ENCODE results near the gene POU6F1.
A peak's percentile ranks its signal among the peaks of the same experiment; 100 is the strongest.
"Not testable (repeated sequence)": the region's sequence is repeated elsewhere in the genome, so short reads cannot be mapped to it uniquely, and the experiment has no call there.

POU6F1 gene, protein sequence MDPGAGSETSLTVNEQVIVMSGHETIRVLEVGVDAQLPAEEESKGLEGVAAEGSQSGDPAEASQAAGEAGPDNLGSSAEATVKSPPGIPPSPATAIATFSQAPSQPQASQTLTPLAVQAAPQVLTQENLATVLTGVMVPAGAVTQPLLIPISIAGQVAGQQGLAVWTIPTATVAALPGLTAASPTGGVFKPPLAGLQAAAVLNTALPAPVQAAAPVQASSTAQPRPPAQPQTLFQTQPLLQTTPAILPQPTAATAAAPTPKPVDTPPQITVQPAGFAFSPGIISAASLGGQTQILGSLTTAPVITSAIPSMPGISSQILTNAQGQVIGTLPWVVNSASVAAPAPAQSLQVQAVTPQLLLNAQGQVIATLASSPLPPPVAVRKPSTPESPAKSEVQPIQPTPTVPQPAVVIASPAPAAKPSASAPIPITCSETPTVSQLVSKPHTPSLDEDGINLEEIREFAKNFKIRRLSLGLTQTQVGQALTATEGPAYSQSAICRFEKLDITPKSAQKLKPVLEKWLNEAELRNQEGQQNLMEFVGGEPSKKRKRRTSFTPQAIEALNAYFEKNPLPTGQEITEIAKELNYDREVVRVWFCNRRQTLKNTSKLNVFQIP

DNA sequence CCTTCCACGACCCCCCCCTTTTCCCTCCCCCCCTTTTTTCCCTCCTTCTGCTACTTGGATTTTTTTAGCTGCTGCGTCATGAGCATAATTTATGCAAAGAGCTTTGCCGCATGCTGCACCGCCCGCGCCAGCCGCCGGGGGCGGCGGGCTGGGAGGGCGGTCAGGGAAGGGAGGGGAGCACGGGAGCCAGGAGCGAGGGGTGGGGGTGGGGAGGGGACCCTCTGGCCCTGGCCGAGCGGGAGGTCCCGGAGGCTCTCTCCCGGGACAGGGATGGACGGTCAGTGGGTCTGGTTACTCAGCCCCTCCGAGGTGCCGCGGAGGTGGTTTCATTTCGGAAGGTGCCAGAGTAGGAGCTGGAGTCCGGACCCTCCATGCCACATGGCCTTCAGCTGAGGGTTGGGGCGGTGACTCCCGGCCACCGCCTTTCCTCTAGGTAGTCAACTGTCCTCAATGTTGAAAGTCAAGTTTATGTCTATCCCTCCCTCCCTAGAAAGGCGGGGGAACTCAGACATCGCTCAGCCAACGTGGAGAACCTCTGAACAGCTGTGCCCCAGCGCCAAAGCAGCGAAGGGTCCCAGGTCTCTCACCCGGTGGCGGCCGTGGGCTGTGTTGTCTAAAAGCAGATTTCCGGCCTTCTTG lies at the start of gene POU6F1:
Gene POU6F1 (minus strand): TSS at position 95 of the 639 bp plus-strand sequence. CDS start 11,226 bp downstream, outside the sequence.
- FAIRE-seq (no peak), DNase-seq (ENCODE audit: insufficient read length, low spot score) (peak; percentile 80)

DNA sequence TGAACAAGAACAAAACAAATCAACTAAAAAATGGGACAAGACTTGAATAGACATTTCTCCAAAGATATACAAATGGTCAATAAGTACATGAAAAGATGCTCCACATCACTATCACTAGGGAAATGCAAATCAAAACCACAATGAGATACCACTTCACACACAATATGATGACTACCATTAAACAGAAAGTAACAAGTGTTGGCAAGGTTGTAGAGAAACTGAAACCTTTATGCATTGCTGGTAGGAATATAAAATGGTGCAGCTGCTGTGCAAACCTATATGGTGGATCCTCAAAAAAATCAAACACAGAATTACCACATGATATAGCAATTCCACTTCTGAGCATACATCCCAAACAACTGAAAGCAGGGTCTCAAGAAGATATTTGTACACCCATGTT lies 47.2 kb upstream of the POU6F1 start:
- DNase-seq (ENCODE audit: insufficient read length, low spot score) (no peak), FAIRE-seq (no peak)

DNA sequence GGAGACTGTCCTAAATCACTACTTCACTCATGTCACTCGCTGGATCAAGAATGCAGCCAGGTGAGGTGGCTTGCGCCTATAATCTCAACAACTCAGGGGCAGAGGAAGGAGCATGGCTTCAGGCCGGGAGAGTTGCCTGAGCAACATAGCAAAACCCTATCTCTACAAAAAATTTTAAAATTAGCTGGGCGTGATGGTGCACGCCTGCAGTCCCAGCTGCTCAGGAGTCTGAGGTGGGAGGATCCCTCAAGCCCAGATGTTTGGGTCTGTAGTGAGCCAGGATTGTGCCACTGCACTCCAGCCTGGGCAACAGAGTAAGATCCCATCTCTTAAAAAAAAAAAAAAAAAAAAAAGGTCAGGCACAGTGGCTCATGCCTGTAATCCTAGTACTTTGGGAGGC lies 46.4 kb upstream of the POU6F1 start:
- DNase-seq (ENCODE audit: insufficient read length, low spot score) (no peak), FAIRE-seq (no peak)

DNA sequence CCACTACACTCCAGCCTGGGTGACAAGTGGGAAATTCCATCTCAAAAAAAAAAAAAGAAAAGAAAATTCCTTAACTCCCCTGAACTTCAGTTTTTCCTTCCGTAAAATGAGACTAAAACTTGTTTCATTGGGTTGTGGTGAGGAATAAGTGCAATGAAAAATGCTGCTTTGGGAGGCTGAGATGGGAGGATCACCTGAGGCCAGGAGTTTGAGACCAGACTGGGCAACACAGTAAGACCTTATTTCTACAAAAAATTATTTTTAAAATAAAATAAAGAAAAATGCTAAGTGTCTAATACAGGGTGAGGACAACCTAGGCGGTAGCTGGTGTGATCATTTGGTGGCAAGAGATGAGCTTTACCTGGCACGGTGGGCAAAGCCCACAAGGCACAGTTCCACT lies 45.5 kb upstream of the POU6F1 start:
- no peak for FAIRE-seq
- DNase-seq (ENCODE audit: insufficient read length, low spot score): no peak

DNA sequence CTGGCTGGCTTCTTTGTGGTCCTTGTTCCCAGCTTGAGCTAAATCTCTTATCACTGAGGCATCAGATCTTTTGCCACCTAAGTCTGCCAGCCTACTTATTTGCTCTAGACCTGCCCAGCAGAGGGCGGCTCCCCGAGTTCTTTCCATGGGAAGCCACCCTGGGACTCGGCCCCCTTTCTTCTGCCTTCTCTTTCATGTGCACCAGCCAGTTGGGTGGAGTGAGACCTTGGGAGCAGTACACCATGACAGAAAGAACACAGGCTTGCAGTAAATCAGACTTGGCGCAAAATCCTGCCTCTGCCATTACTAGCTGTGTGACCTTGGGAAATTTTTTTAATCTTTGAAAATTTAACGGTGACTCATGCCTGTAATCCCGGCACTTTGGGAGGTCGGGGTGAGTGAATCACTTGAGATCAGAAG lies 44.9 kb upstream of the POU6F1 start:
- DNase-seq (ENCODE audit: insufficient read length, low spot score) (peak; percentile 45), FAIRE-seq (no peak)

DNA sequence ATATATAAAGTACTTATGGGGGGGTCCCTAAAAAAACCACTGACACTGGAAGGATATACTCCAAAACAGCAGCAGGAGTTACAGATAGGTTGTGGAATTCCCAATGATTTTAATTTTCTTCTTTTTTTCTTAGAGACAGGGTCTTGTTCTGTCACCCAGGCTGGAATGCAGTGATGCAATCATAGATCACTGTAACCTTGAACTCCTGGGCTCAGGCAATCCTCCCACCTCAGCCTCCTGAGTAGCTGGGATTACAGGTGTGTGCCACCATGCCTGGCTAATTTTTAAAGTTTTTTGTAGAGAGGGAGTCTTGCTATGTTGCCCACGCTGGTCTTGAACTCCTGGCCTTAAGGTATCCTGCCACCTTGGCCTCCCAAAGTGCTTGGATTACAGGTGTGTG lies 41.7 kb upstream of the POU6F1 start:
- FAIRE-seq; DNase-seq (ENCODE audit: insufficient read length, low spot score): not testable (repeated sequence)

DNA sequence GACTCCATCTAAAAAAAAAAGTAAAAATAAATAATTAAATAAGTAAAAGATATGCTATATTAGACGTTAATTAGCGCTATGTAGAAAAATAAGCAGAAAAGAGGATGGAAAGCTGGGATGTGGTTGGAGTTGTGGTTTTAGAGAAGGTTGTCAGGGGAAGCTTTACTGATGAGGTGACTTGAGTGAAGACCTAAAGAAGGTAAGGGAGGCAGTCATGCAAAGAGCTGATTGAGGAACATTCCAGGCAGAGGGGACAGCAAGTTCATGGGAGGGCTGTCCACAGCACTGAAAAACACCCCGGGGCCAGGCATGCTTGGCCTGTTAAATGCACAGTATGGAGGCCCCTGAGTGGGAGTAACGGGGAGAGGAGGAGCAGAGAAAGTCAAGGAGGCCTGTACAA lies 36.7 kb upstream of the POU6F1 start:
- FAIRE-seq (no peak), DNase-seq (ENCODE audit: insufficient read length, low spot score) (no peak)

DNA sequence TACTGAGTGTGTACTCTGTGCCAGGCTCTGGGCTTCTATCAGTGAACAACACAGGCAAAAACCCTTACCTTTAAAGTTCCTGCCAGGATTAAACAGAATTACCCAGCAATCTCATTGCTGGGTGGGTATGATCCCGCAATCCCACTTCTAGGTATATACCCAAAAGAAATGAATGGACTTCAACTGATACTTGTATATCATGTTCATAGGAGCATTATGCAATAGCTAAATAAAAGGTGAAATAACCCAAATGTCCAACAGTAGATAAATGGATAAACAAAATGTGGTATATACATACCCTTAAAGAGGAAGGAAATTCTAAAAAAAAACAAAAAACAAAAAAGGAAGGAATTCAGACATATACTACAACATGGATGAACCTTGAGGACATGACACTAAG lies 35.4 kb upstream of the POU6F1 start:
- DNase-seq (ENCODE audit: insufficient read length, low spot score) (no peak), FAIRE-seq (no peak)

DNA sequence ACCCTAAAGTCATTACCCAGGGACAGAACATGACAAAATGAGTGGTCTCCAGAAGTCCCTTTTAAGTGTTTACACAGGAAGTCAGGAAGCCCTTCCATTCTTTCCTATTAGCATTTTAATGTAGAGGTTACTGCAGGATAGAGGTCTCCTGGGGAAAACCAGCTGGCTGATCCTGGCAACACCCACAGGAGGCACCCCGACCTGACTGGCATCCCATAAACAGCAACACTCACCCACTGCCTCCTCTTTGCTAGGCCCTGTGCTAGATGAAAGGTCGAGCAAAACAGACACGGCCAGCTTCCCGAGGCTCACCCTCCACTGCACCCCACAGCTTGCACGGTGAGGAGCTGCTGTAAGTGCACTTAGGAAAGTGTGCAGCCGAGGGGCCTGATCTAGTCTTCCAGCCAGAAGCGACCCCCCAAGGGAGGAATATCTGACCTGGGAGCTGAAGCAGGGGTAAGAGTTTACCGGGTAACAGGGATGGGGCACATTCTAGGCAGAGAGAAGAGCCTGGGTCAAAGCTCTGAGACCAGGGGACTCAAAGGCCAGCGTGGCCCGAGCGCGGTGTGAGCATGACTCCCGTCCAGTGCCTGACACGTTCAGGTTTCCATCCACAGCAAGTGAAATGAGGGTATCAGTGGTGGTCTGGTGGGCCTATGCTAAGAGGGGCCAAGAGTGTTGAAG lies 29.8 kb upstream of the POU6F1 start:
- DNase-seq (ENCODE audit: insufficient read length, low spot score): no peak
- no peak for FAIRE-seq

DNA sequence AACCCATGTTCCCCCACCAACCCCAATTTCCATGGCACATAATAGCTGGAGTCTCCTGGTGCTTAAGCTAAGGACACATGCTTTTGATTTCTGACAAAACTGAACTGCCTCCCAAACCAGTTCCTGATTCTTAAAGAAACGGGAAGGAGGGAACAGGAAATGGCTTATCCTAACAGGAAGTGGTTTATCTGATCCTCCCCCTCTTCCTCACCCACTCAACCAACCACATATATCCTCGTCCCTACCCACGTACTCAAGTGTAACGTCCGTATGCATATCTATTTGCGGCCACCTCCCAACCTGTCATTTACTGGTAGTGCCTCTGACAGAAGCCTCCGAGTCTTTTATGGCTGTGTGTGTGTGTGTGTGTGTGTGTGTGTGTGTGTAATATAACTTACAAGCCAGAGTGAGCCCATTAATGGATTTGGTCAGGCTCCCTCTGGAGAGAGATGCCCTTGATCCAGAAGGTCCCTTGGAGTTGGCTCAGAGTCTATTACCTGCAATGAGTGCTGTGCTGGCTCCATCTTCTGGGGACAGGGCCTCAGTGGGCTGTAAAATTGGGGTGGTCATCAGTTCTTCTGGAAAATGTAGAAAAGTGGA lies 28.5 kb upstream of the POU6F1 start:
- DNase-seq (ENCODE audit: insufficient read length, low spot score) (no peak), FAIRE-seq (no peak)

DNA sequence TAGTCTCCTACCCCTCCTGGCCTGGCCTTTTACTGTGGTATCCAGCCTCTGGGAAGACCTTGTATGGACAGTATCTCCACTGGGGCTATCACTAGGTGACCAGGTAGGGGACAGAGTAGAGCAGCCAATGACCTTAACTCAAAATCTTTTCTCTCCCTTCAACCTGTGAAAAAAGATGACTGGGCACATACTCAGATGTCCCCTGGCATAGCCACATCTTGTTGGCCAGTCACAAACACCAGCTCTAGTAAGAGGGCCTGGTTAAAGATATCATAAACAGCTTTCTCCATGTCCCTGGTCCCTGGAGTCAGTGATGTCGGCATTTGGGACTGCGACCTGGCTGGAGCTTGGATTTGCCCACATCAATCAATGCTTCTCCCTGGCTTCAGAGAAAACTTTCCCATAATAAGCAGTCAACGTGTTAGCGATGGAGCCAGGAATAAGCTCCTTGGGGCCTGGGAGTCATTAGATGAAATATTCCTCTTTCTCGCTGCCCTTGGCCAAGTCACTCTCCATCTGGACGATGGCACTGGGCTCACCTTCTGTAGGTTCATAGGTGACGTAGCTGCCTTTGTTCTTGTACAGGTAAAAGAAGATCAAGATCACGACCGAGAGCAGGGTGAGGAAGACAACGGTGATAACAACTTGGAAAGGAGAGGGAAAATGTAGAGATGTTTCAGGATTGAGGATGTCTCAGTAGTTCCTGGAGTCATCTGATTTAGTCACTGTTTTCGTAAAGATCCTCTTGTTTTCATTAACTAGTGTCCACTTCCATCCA lies 27.8 kb upstream of the POU6F1 start:
- FAIRE-seq (no peak), DNase-seq (ENCODE audit: insufficient read length, low spot score) (no peak)

DNA sequence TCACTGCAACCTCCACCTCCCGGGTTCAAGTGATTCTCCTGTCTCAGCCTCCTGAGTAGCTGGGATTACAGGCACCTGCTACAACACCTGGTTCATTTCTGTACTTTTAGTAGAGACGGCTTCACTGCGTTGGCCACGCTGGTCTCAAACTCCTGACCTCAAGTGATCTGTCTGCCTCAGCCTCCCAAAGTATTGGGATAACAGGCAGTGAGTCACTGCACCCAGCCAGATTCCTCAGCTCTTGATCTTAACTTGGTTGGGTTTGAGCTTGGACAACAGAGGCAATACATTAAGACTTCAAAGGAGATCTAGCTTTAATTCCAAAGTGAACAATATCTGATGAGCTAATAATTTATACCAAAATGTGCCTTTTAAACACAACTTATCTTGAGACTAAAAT lies 26.4 kb upstream of the POU6F1 start:
- no peak for DNase-seq (ENCODE audit: insufficient read length, low spot score)
- no peak for FAIRE-seq

DNA sequence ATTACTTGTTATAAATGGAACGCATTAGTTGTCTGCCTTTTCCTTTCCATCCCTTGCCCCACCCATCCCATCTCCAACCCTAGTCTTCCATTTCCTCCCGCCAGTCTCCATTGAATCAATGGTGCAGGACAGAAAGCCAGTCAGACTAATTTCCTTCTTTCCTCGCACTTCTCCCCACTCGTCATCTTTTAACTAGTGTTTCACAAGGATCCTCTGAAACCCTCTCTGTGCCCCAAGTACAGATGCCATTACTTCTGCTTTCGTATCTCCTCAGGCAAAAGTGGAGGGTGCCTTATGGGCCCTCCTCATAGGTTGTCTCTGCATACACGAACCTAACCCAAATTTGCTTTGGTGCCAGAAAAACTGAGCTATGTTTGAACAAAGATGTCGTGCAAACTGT lies 25.0 kb upstream of the POU6F1 start:
- FAIRE-seq (no peak), DNase-seq (ENCODE audit: insufficient read length, low spot score) (no peak)

DNA sequence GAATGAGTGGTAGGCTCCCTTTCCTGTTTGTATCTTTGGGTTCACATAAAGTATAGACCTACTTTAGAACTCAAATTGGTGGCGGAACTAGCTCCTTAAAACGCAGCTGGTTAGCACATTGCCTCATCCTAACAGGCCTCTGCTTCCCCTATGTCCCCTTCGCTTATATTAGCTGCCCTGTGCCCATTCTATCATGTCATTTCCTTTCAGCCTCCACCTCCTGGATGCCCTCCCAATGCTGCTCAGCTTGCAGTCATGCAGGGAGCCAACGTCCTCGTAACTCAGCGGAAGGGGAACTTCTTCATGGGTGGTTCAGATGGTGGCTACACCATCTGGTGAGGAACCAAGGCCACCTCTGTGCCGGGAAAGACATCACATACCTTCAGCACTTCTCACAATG lies 24.3 kb upstream of the POU6F1 start:
- FAIRE-seq (no peak), DNase-seq (ENCODE audit: insufficient read length, low spot score) (no peak)

DNA sequence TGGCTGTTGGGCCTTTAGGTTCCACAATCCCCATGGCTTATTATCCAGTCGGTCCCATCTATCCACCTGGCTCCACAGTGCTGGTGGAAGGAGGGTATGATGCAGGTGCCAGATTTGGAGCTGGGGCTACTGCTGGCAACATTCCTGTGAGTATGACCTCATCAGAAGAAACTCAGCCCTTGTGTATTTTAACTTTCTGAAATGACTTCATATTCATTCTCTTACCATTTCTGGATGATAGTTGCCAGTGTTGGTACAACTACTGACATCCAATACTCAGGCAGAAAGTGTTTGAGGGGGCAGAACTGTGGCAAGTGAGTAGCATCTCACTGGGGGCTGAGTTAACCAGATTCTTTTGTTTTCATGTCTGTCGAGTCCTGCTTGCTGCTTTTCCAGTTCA lies 23.1 kb upstream of the POU6F1 start:
- no peak for FAIRE-seq
- DNase-seq (ENCODE audit: insufficient read length, low spot score): no peak

DNA sequence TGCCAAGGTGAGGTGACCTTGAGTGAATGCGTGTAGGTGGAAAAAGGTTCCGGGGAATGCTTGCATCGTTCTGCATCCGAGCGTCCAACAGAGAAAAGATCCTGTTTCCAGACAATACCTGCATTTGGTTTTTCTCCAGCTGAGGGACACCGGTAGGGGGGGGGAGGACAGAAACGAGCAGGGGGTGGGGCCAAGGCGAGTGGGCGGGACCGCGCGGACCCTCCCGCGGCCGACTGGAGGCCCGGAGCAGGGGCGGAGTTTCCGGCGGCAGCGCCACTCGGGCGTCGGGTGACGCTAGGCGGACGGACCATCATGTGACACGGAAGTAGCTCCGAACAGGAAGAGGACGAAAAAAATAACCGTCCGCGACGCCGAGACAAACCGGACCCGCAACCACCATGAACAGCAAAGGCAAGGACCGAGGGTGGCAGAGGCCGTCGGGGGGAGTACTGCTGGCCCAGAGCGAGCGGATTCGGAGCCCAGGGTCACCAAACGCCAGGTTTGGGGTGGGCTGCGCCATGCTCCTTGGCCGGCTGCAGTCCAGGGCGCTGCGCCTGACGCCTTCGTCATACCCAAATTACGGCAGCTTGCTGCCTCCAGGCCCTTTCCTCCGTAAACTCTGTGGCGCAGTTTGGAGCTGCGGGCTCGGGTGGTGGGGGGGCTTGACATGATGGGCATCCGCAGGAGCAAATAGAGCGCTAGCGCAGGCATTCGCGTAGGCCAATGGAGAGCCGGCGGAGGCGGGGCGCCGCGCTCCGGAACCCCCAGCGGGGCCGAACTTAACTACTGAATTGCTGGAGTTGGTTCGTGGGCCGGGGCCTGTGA lies 20.9 kb upstream of the POU6F1 start, which contains the start of gene DAZAP2:
Gene DAZAP2 (plus strand): TSS at position 317 of the 825 bp plus-strand sequence. CDS start 82 bp downstream, at position 399.
- peak; percentile 79 for FAIRE-seq
- DNase-seq (ENCODE audit: insufficient read length, low spot score): peak; percentile 96

DNA sequence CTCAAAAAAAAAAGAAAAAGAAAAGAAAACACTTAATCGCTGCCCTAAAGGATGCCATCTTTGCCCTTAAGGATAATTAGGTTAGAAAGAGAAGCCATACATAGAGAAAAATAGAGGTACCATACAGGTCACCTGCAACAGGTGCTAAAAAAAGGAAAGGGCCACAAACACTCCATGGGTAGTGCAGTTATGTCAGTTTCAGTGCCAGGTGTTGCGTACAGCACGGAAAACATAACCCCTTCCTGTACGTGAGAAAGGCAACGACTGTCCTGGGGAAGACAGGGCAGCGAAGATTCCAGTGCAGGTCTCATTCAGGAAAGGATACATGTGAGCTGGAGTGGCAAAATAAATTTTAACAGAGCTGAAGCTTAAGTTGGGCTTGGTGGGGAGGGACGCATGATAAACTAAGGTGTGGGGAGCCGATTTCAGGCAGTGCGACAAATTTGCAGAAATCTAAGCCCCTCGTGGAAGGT lies 20.2 kb upstream of the POU6F1 start:
- FAIRE-seq: no peak
- DNase-seq (ENCODE audit: insufficient read length, low spot score): no peak

DNA sequence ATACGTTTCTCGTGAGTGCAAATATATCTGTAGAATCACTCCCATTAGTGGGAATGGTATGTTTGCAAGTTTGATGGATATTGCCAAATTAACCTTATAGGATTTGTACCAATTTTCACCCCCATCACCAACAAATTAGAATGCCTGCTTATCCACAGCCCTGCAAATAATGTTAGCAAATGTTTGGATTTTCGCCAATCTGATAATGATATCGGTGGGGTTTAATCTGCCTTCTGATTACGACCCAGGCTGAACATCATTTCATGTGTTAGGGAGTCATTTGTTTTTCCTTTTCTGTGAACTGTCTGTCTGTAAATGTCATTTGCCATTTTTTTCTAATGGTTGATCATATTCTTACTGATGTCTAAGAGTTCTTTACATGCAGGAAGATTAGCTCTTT lies 16.7 kb upstream of the POU6F1 start:
- no peak for DNase-seq (ENCODE audit: insufficient read length, low spot score)
- no peak for FAIRE-seq

DNA sequence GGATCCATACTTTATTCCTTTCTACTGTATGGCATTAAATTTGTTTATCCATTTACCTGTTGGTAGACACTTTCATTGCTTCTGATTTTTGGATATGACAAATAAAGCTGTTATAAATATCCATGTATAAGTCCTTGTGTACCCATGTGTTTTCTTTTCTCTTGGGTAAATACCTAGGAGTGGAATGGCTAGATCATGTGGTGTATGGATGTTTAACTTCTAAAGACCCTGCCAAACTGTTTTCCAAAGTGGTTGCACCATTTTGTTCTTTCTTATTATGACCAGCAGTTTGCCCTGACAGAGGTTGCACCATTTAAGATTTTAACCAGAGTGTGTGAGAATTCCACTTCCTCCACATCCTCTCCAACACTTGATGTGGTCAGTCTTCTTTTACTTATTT lies 14.8 kb upstream of the POU6F1 start:
- no peak for FAIRE-seq
- no peak for DNase-seq (ENCODE audit: insufficient read length, low spot score)

All from HTR-8/SVneo (cell line).